Brain microvascular endothelial cell (primary cell): ENCODE measurements around the gene SLC25A25.

Experiments
- DNase-seq: peaks from one replicate; pipeline ENCODE4 v3.0.0-alpha.2; 2020
- H3K27ac ChIP-seq: fragments of 250-450 bp; sonication (Bioruptor Pico); 2 replicates; pipeline ENCODE4 v1.5.1; 2020; ENCODE audit warnings: mild to moderate bottlenecking, moderate library complexity
- H3K27me3 ChIP-seq: fragments of 250-450 bp; sonication (Bioruptor Pico); replicated peaks from 2 replicates; pipeline ENCODE4 v1.5.1; 2020; ENCODE audit warnings: mild to moderate bottlenecking
- H3K36me3 ChIP-seq: fragments of 250-450 bp; sonication (Bioruptor Pico); replicated peaks from 2 replicates; pipeline ENCODE4 v1.5.1; 2020; ENCODE audit warnings: mild to moderate bottlenecking
- H3K4me3 ChIP-seq: 2 replicates; pipeline ENCODE4 v1.5.1; 2011; ENCODE audit warnings: low read depth, mild to moderate bottlenecking, control low read depth, low read length, moderate library complexity
- in situ Hi-C: cut with HindIII; loops from 2 replicates; pipeline ENCODE4 v1.10.0; 2017; ENCODE audit warnings: low sequenced_read_pairs, low pct_ligation_motif_present
- TF ChIP-seq, protein P1 (sequence below): IDR thresholded peaks from 2 replicates; pipeline ENCODE4 v1.5.1; 2011; ENCODE audit warnings: low read depth, mild to moderate bottlenecking, moderate library complexity, low read length, control low read depth, inconsistent platforms; ENCODE audit errors: missing control alignments

SLC25A25 gene

DNA sequence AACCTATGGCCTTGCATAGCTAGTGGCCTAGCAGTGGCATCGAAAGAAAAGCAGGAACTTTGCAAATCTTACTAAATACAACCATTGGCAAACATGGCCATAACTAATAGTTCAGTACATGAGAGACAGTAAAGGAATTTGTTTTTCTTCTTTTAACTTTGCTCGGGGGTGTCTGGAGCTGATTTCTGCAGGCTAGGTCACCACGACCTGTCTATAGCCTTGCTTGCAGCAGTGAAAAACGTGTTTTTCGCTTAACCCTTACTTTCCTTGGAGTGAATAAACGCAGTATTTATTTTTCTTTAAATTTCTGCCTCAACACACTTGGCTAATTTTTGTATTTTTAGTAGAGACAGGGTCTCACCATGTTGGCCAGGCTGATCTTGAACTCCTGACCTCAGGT, 20.8 kb upstream of the SLC25A25 start:
- no peaks in the 10 kb centered on the region for H3K36me3 ChIP-seq
- in situ Hi-C loops: no loop called here
- TF ChIP-seq, protein P1, sequence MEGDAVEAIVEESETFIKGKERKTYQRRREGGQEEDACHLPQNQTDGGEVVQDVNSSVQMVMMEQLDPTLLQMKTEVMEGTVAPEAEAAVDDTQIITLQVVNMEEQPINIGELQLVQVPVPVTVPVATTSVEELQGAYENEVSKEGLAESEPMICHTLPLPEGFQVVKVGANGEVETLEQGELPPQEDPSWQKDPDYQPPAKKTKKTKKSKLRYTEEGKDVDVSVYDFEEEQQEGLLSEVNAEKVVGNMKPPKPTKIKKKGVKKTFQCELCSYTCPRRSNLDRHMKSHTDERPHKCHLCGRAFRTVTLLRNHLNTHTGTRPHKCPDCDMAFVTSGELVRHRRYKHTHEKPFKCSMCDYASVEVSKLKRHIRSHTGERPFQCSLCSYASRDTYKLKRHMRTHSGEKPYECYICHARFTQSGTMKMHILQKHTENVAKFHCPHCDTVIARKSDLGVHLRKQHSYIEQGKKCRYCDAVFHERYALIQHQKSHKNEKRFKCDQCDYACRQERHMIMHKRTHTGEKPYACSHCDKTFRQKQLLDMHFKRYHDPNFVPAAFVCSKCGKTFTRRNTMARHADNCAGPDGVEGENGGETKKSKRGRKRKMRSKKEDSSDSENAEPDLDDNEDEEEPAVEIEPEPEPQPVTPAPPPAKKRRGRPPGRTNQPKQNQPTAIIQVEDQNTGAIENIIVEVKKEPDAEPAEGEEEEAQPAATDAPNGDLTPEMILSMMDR: no peak
- H3K27ac ChIP-seq: no peak overlapping the region
- DNase-seq: no peak
- no peak overlapping the region for H3K4me3 ChIP-seq
- H3K27me3 ChIP-seq: no peaks in the 10 kb centered on the region

DNA sequence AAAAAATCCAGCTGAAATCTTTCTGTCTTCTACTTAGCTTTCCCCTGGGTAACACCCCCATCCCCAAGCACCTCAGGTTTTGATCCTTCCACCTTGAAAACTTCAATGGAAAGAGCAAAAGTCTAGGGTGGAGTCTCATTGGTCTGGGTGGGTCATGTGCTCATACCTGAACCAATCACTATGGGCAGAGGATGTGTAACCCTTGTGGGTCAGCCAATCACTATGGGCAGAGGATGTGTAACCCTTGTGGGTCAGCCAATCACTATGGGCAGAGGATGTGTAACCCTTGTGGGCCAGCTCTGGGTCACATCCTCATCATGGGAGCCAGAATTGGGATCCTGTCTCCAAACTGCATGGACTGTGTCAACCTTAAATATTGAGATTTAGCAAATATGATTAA, 19.4 kb upstream of the SLC25A25 start:
- Histone ChIP-seq H3K27me3 (no peaks in the 10 kb centered on the region), H3K36me3 (no peaks in the 10 kb centered on the region), H3K4me3 (no peak overlapping the region), H3K27ac (no peak overlapping the region)
- TF ChIP-seq, protein P1: no peak
- no peak for DNase-seq
- in situ Hi-C loops: no loop called here

DNA sequence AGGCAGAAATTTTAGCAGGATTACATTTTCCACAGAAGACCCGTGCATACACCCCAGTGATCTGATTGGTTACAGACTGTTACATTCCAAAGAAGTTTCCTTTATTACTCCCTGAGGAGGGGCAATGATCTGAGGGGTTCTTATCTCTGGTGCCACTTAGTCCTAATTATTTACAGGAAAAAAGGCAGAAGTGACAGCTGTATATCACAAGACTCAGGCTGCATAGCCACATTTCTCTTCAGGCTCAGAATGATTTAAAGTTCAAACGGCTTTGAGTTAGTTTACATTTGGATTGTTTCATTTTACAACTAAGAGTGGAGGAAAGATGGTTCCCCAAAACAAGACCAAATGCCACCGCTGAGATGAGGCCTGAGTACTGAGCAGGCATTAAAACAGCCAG, 18.2 kb upstream of the SLC25A25 start:
- TF ChIP-seq, protein P1: no peak
- in situ Hi-C loops: no loop called here

DNA sequence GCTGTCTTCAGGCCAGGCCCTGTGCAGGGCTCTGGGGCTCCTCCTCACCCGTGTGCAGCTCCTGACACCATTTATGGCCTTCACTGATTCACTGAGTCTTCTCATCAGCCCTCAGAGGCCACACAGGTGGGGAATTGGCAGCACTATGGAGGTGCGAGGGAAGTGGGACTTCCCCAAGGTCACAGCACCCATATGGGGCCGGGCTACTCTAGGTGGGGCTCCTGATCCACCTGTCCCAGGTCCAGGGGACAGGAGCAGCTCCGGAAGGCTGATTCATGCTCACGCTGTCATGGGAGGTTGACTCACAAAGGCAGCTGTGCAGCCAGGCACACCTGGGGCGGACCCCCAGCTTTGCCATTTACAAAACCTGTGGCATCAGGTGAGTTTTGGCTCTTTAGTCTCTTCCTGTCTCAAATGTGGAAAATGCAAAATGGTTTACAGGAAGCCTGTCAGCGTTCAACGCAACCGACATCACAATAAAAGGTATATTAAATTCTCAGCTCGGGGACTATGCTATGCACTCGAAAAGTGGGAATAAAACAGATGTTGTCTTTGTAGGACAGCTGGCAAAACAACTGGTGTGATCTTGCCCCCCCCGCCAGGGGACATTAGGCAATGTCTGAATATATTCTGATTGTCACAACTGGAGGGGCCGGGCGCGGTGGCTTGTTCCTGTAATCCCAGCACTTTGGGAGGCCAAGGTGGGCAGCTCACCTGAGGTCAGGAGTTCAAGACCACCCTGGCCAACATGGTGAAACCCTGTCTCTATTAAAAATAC, 15.9 kb upstream of the SLC25A25 start:
- H3K36me3 ChIP-seq: no peaks in the 10 kb centered on the region
- DNase-seq: no peak
- TF ChIP-seq, protein P1: no peak
- in situ Hi-C loops: no loop called here
- H3K4me3 ChIP-seq: no peak overlapping the region
- H3K27me3 ChIP-seq: no peaks in the 10 kb centered on the region
- H3K27ac ChIP-seq: no peak overlapping the region

More for the DNA sequence above, 18.2 kb upstream of the SLC25A25 start:
- no peak for DNase-seq
- H3K36me3 ChIP-seq: no peaks in the 10 kb centered on the region
- H3K27ac ChIP-seq: no peak overlapping the region
- H3K27me3 ChIP-seq: no peaks in the 10 kb centered on the region
- H3K4me3 ChIP-seq: no peak overlapping the region

DNA sequence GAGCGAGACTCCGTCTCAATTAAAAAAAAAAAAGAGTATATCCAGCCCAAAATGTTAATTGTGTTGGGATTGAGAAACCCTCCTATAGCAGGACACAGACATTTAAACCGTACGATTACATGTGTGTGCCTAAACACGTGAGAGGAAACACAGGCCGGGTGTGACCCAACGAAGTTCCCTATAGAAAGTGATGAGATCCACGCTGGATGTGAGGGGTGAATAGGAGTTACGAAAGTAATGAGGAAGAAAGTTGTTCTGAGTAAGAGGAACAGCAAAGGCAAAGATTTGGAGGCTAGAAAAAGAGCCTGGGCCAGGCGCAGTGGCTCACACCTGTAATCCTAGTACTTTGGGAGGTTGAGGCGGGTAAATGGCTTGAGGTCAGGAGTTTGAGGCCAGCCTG, 14.5 kb upstream of the SLC25A25 start:
- H3K27me3 ChIP-seq: no peaks in the 10 kb centered on the region
- DNase-seq: no peak
- H3K4me3 ChIP-seq: no peak overlapping the region
- in situ Hi-C loops: no loop called here
- no peaks in the 10 kb centered on the region for H3K36me3 ChIP-seq
- TF ChIP-seq, protein P1: no peak
- H3K27ac ChIP-seq: no peak overlapping the region

DNA sequence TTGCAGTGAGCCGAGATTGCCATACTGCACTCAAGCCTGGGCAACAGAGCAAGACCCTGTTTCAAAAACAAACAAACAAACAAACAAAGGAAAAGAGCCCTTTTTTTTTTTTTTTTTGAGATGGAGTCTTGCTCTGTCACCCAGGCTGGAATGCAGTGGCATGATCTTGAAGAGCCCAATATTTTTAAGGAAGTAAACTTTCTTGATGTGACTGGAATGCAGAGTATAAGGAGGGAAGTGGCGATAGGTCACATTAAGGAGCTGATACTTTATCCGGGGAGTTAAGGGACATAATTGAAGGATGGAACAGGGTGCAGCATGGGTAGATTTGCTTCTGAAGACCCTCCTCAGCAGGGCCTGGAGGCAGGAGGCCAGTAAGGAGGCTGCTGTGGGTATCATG, 13.9 kb upstream of the SLC25A25 start:
- no peak for DNase-seq
- H3K36me3 ChIP-seq: no peaks in the 10 kb centered on the region
- no peak overlapping the region for H3K27ac ChIP-seq
- in situ Hi-C loops: no loop called here
- no peaks in the 10 kb centered on the region for H3K27me3 ChIP-seq
- TF ChIP-seq, protein P1: no peak
- no peak overlapping the region for H3K4me3 ChIP-seq
